Panc1 (cell line): ENCODE data around the gene SMNDC1. TPM values are rescaled to one million over a fixed set of nuclear protein-coding genes. Genes with fewer than 3 reads are reported as not detected.

Source experiments
- ATAC-seq: fragments of 200-7000 bp; cut with Tn5 transposase; 2 replicates; pipeline ENCODE4 v1.9.1; 2020; ENCODE audit warnings: mild to moderate bottlenecking, moderate library complexity
- BruUV-seq: library from RNA; stranded (reverse); fragments of 400-500 nt; replicated peaks from 2 replicates; lab custom pipeline; 2021; lab: Mats Ljungman, UMichigan
- CTCF ChIA-PET: fragments of 300-600 bp; sonication (Branson Sonifier 250); formaldehyde crosslinking; loops from one replicate; lab custom pipeline; 2022; ENCODE audit warnings: antibody characterized with exemption; lab: Charles Lee
- POLR2A ChIA-PET: fragments of 300-600 bp; sonication (Branson Sonifier 250); formaldehyde crosslinking; loops from one replicate; lab custom pipeline; 2022; ENCODE audit warnings: antibody characterized with exemption; lab: Charles Lee
- DNase-seq: peaks from one replicate; pipeline ENCODE4 v3.0.0-alpha.2; 2010; ENCODE audit warnings: low read depth, low spot score
- H3K27ac ChIP-seq: 2 replicates; pipeline ENCODE4 v1.5.1; 2011; ENCODE audit warnings: mild to moderate bottlenecking, low read length, inconsistent platforms
- H3K27me3 ChIP-seq: fragments of 200-500 bp; sonication (Bioruptor generic); 2 replicates; pipeline ENCODE4 v1.6.0; 2014; ENCODE audit warnings: low read length, inconsistent platforms; ENCODE audit not compliant: control insufficient read depth, insufficient read depth
- H3K36me3 ChIP-seq: fragments of 200-500 bp; sonication (Bioruptor generic); 2 replicates; pipeline ENCODE4 v1.5.1; 2014; ENCODE audit warnings: inconsistent platforms, mild to moderate bottlenecking, low read length, moderate library complexity; ENCODE audit not compliant: control insufficient read depth, insufficient read depth
- H3K4me1 ChIP-seq: 2 replicates; pipeline ENCODE4 v1.5.1; 2011; ENCODE audit warnings: inconsistent platforms, mild to moderate bottlenecking, low read length, moderate library complexity; ENCODE audit not compliant: control insufficient read depth, insufficient read depth
- H3K4me3 ChIP-seq, 2 experiments: 2 replicates each; pipeline ENCODE4 v1.5.1; 2011 to 2012; ENCODE audit warnings: low read depth in 2 of 2, low read length in 2 of 2, mild to moderate bottlenecking in 2 of 2, inconsistent platforms in 1 of 2, moderate library complexity in 1 of 2
- H3K9me3 ChIP-seq: fragments of 200-500 bp; sonication (Bioruptor generic); 2 replicates; pipeline ENCODE4 v1.5.1; 2014; ENCODE audit warnings: low read depth, mild to moderate bottlenecking, inconsistent platforms, low read length, moderate library complexity; ENCODE audit not compliant: control insufficient read depth, insufficient read depth
- CTCF ChIP-seq: fragments of 450-650 bp; IDR thresholded peaks from 2 replicates; pipeline ENCODE4 v1.5.1; 2017; ENCODE audit warnings: mild to moderate bottlenecking
- POLR2AphosphoS5 ChIP-seq: IDR thresholded peaks from 2 replicates; pipeline ENCODE4 v1.6.1; 2012; ENCODE audit warnings: mild to moderate bottlenecking, low read depth, low read length, moderate library complexity
- REST ChIP-seq, 2 experiments: IDR thresholded peaks; 2 replicates each; pipeline ENCODE4 v1.6.1; 2011 to 2012; ENCODE audit warnings: low read depth in 2 of 2, control low read depth in 1 of 2, low read length in 1 of 2, mild to moderate bottlenecking in 1 of 2, moderate library complexity in 1 of 2; ENCODE audit not compliant: insufficient read depth in 1 of 2
- SIN3A ChIP-seq: IDR thresholded peaks from 2 replicates; pipeline ENCODE4 v1.6.1; 2012; ENCODE audit warnings: low read depth, mild to moderate bottlenecking, low read length, moderate library complexity, borderline replicate concordance; ENCODE audit not compliant: insufficient read depth
- TCF7L2 ChIP-seq: IDR thresholded peaks from 2 replicates; pipeline ENCODE4 v1.6.1; 2011; ENCODE audit warnings: mild to moderate bottlenecking, low read depth, low read length, inconsistent platforms
- in situ Hi-C: cut with HindIII; loops from 2 replicates; pipeline ENCODE4 v1.10.0; 2016; ENCODE audit warnings: low sequenced_read_pairs, low pct_unique_long_range_greater_than_20kb
- intact Hi-C: fragments of 100-400 bp; cut with micrococcal nuclease; formaldehyde crosslinking; loops from one replicate; pipeline ENCODE4 v1.10.0; 2022; ENCODE audit not compliant: unreplicated experiment
- total RNA-seq: library from RNA; stranded (reverse); gene quantifications from one replicate; pipeline ENCODE4 v1.2.1, GENCODE V29; 2021; ENCODE audit not compliant: unreplicated experiment

The SMNDC1 gene
- total RNA-seq, 1 experiment from 2014 or later = 62.2 TPM

GRCh38 chr10:110258542-110258941, 46.2 kb downstream of the SMNDC1 start:
- H3K27me3 ChIP-seq = no peaks in the 10 kb centered on the region
- no peaks in the 10 kb centered on the region for H3K36me3 ChIP-seq
- H3K4me1 ChIP-seq = no peaks in the 10 kb centered on the region
- intact Hi-C loops (no loop called here), in situ Hi-C loops (no loop called here)
- ATAC-seq = no peak
- ChIA-PET POLR2A (interaction anchor here (0.6 kb wide), 1 partner anchor 129 kb away, joined by 4 read pairs; no protein-coding TSS in a partner anchor), CTCF (no interaction called here)
- H3K27ac ChIP-seq = no peak overlapping the region
- no peak overlapping the region for H3K4me3 ChIP-seq
- TF ChIP-seq REST (IDR thresholded peaks at IDR 0.05; ENCODE audit: insufficient read depth in 1 of 2, low read depth in 2 of 2, low read length in 1 of 2) = no peak
- no peak for TF ChIP-seq TCF7L2
- no peak for TF ChIP-seq SIN3A
- no peak for TF ChIP-seq POLR2AphosphoS5
- no peak for TF ChIP-seq CTCF
- BruUV-seq = no TSS peak
- DNase-seq = no peak
- H3K9me3 ChIP-seq = no peaks in the 10 kb centered on the region

- ChIA-PET CTCF (no interaction called here), POLR2A (no interaction called here)
- no peak overlapping the region for H3K27ac ChIP-seq
- no peaks in the 10 kb centered on the region for H3K27me3 ChIP-seq
- no peaks in the 10 kb centered on the region for H3K36me3 ChIP-seq
- no TSS peak for BruUV-seq
- intact Hi-C loops = no loop called here
- H3K4me3 ChIP-seq = no peak overlapping the region
- no peaks in the 10 kb centered on the region for H3K4me1 ChIP-seq
- no peak for TF ChIP-seq REST (IDR thresholded peaks at IDR 0.05; ENCODE audit: insufficient read depth in 1 of 2, low read depth in 2 of 2, low read length in 1 of 2)
- no peak for TF ChIP-seq SIN3A
- TF ChIP-seq CTCF = no peak
- no peak for TF ChIP-seq TCF7L2
- no peak for TF ChIP-seq POLR2AphosphoS5
- in situ Hi-C loops = no loop called here
- no peak for DNase-seq
- no peaks in the 10 kb centered on the region for H3K9me3 ChIP-seq
- no peak for ATAC-seq
These were observed 50.3 kb downstream of the SMNDC1 start for GRCh38 chr10:110254467-110254866.
